Raji (cell line): ENCODE results near the gene PTPRN2.

Experiments
- POLR2A ChIP-seq: IDR thresholded peaks from 2 replicates; pipeline ENCODE4 v1.6.1; 2011; ENCODE audit warnings: low read depth, low read length, control low read depth; ENCODE audit not compliant: insufficient read depth

The PTPRN2 gene

GRCh38 chr7:158268816-158269535 lies 318.6 kb downstream of the PTPRN2 start:
- TF ChIP-seq POLR2A: no peak

GRCh38 chr7:158267742-158268435 lies 319.7 kb downstream of the PTPRN2 start:
- TF ChIP-seq POLR2A: no peak

- TF ChIP-seq POLR2A: no peak
Measured at GRCh38 chr7:158266817-158267741, 320.5 kb downstream of the PTPRN2 start.

GRCh38 chr7:158266426-158266816 lies 321.2 kb downstream of the PTPRN2 start:
- no peak for TF ChIP-seq POLR2A

- TF ChIP-seq POLR2A: no peak
Measured at GRCh38 chr7:158265743-158266080, 321.9 kb downstream of the PTPRN2 start.

GRCh38 chr7:158264881-158265742 lies 322.5 kb downstream of the PTPRN2 start:
- TF ChIP-seq POLR2A: no peak

GRCh38 chr7:158263964-158264748 lies 323.5 kb downstream of the PTPRN2 start:
- no peak for TF ChIP-seq POLR2A

GRCh38 chr7:158263110-158263963 lies 324.3 kb downstream of the PTPRN2 start:
- TF ChIP-seq POLR2A: no peak

- TF ChIP-seq POLR2A: no peak
Measured at GRCh38 chr7:158262284-158263109, 325.1 kb downstream of the PTPRN2 start.

GRCh38 chr7:158261362-158262235 lies 326.0 kb downstream of the PTPRN2 start:
- no peak for TF ChIP-seq POLR2A
